GM18868 (cell line): ENCODE data around the gene CDH10.

Experiments
- ATAC-seq: cut with Tn5 transposase; IDR thresholded peaks from one replicate; pipeline ENCODE4 v1.9.1; 2021; ENCODE audit warnings: mild to moderate bottlenecking, moderate library complexity; ENCODE audit not compliant: unreplicated experiment

Gene CDH10

DNA sequence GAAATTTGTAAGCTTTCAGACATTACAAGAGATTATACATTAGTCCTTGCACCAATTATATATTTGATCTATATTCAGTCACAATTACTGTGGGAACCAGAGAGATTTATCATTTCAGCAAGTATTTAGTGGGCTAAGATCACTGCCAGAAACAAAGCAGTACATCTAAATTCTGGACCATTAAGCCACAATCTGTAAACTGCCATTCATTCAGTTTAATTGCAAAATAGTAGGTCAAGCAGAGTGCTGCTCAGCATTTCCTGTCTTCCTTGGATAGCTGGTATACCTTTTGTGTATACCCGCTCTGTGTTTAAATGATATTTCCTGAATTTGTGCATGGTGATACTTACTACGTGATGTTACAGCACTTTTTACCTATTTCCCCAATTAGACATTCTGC lies 42.6 kb downstream of the CDH10 start:
- no peak for ATAC-seq

- no peak for ATAC-seq
Observed at GRCh38 chr5:24598956-24599355, 45.8 kb downstream of the CDH10 start.

GRCh38 chr5:24595329-24595728 lies 49.4 kb downstream of the CDH10 start:
- no peak for ATAC-seq

GRCh38 chr5:24591426-24591825 lies 53.4 kb downstream of the CDH10 start:
- no peak for ATAC-seq

- no peak for ATAC-seq
Observed at GRCh38 chr5:24589566-24589965, 55.2 kb downstream of the CDH10 start.

GRCh38 chr5:24585751-24586150 lies 59.0 kb downstream of the CDH10 start:
- ATAC-seq = no peak

- ATAC-seq = no peak
Observed at GRCh38 chr5:24571302-24571701, 73.5 kb downstream of the CDH10 start.

- ATAC-seq = no peak
Observed at GRCh38 chr5:24566933-24567332, 77.8 kb downstream of the CDH10 start.

DNA sequence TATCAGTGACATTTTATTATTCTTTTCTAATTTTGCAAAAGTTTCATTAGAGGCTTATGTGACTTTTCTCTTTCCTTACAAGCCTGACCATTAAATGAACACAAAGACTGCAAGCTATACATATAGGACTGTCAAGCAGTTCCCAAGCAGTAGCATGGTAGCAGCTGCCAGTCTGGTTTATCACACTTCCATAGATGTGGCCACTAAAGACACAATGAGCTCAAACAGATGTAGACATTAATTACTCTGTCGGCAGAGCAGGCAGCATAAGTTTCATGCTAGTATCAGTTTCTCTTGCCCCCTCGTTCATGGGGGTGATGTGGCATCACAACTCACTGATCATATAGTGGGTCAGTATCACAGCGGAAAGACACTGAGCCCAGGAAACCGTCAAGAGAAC lies 89.5 kb downstream of the CDH10 start:
- no peak for ATAC-seq

DNA sequence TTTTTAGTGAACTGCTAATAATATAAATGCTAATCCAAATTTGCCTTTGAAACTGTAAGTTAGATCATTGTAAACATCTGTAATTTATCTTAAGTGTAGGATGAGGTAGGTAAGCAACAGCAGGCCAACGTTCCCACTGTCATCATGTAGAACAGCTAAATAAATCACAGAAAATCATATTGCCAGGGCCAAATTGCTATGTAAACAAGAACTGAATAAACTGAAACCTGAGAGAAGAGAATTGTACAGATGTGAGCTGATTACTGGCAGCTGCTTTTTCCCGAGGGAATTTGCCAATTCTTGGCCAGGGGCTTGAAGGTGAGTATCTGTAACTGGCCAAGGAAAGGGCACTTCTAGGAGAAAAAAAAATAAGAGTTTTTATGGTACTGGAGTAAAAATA lies 97.6 kb downstream of the CDH10 start:
- ATAC-seq = no peak

DNA sequence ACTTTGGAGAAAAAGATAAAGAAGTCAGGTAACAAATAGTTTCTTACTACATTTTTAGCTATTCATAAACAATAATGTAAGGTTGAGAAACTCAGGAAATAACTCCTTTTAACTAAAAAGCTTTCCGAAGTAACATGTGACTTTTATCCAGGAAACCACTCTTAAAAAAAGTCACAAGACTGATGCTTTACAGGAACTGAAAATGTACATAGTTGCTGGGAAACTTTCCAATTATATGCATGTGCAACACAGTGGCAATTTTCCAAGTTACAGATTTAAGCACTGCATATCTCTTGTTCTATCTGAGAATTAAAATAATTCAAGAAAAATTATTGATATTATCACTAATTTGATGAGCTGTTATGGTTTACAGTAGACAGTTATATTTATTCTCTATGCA lies 105.2 kb downstream of the CDH10 start:
- ATAC-seq = no peak

DNA sequence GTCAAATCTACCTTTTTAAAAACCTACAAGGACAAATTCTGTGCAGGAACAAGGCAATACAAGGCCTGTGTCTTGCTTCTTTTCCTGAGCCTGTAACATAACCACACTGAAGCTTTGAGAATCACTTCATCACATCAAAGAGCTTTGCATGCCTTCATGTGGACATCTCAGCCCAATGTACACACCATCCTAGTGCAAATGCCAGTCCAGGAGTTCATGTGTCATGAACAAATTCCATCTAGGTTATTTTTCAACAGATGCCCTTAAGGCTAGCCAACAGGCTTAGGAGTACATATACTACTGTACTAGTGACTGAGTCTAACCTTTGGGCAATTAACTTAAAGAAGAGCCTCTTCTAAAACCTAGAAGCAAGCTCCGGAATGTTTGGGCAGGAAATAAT lies 106.4 kb downstream of the CDH10 start:
- no peak for ATAC-seq

- ATAC-seq = no peak
Observed at GRCh38 chr5:24535646-24536045, 109.1 kb downstream of the CDH10 start.

- no peak for ATAC-seq
Observed at GRCh38 chr5:24530906-24531305, 113.9 kb downstream of the CDH10 start.

DNA sequence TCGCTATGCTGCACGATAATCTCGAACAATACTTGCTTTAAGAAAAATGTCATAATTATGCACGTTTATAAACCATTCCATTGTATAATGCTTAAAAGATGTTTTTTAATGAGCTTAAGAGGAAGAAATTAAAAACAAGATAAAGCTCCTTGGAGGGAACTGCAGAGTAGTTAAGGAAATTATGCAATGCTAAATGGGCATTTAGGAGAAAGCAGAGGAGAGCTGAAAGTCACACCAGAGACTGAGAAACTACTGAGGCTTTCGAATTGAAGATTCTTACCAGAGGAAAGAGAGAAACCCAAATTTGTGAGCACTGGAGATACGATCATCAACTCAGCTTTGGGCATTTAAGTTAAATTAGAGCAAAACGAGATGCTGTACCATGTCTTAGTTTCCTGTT lies 119.4 kb downstream of the CDH10 start:
- no peak for ATAC-seq

GRCh38 chr5:24512423-24512822 lies 132.4 kb downstream of the CDH10 start:
- ATAC-seq = no peak

DNA sequence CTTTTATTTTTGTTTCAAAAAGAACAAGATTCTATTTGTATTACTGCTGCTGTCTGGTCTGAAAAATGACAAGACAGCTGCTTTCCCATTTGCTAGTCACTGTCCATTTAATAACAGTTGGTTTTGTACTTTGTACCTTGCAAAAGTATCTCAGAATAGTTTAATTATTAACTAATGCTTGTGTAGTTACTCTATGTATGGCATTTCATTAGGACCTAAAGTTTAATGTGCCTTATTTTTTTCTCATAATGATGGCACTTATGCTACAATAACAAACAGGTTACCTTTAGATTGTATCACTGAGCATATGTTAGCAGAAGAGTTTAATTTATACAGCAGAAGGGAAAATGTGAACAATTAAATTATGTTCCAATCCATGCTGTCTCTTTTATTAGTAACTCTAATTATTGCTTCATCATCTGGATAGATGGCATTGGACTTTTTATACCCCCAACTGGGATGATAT lies 134.2 kb downstream of the CDH10 start:
- ATAC-seq = no peak

DNA sequence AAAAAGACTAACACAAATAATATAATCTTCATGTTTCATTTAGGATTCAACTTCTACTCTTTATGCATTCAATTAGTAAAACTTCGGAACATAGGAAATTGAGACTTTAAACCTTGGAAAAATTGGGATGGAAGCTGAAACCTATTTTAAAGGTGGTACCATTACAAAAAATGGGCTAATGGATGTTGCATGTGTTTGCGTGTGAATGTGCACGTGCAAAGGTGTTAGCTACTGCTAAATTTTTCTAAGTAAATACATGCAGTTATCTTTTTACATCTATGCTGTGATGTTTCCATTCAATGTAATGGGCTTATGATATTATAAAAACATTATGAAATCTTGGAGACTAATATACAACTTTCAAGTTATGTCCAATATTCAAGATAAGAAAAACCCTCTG lies 134.8 kb downstream of the CDH10 start:
- no peak for ATAC-seq

GRCh38 chr5:24505258-24505657 lies 139.5 kb downstream of the CDH10 start:
- ATAC-seq = no peak

GRCh38 chr5:24497591-24498157 lies 147.1 kb downstream of the CDH10 start:
- no peak for ATAC-seq

DNA sequence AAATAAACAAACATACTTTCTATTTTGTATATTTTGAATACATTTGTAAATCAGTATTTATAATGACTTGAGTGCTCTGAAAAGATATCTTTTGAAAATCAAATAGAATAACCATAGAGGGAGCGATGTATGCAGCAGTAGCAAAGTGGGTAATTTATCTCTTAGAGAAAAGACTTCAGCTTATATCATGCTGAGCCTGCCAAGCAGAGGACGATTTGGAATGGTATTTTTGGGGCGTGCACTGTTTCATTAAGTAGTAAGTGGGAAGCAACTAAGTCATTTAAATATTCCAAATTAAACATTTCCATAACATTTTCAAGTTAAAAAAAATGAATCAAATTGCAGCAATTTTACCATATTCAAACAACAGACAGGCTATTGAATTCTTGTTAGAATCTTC lies 147.6 kb downstream of the CDH10 start:
- no peak for ATAC-seq

GRCh38 chr5:24496268-24496667 lies 148.5 kb downstream of the CDH10 start:
- no peak for ATAC-seq

DNA sequence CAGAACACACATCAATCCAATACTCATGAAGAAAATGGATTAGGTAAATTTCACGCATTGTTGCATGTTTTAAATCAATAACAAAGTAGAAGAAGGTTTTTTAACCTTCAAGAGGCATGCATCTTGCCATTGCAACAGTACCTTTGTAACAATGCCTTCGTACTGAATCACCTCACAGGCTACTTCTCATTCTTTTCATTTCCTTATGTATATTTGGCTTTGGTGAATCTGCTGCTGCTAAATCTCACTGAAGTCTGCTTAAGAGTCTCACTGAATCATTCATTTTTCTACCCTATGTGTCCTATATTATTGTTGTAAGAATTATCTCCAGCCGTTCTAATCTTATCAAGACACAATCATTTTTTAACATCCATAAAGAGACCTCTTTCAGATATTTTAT lies 152.5 kb downstream of the CDH10 start:
- ATAC-seq = no peak

DNA sequence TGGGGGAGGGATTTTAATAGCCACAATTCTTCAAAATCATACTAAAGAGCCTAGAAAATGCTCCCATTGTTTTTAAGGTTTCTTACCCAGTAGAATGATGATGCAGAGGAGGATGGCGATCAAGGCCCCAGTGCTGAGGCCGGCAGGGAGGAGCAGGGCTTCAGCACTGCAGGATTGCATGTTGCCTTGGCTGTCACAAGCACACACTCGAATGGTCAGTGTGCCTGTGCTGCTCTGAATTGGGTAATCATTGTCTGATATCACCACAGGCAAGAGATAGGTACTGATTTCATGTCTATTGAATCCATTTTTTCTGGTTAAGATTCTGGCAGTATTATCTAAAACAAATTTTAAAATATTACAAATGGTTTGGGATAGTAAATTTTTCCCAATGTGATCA lies 153.3 kb downstream of the CDH10 start:
- ATAC-seq = no peak
